Keratinocyte (primary cell): ENCODE data around the gene MFSD6.

ENCODE experiments used
- CTCF ChIP-seq, 3 experiments: IDR thresholded peaks in 1 of 3; conservative IDR thresholded peaks in 1 of 3; optimal IDR thresholded peaks in 1 of 3; 2 replicates in 2 of 3; 3 replicates in 1 of 3; pipeline versions ENCODE3 to v1.5.1; 2011; ENCODE audit warnings: low read length in 3 of 3, mild to moderate bottlenecking in 3 of 3, moderate library complexity in 2 of 3, control low read depth in 1 of 3, inconsistent platforms in 1 of 3; ENCODE audit not compliant: insufficient read depth in 2 of 3; ENCODE audit errors: extremely low read depth in 1 of 3
- EZH2 ChIP-seq: IDR thresholded peaks from one replicate; pipeline ENCODE4 v1.6.1; 2012; ENCODE audit warnings: inconsistent platforms, mild to moderate bottlenecking, low read length, moderate library complexity

- peak in 1 of 3 experiments; percentile 1 for TF ChIP-seq CTCF (optimal IDR thresholded peaks at IDR 0.05 in 1 of 3, IDR thresholded peaks at IDR 0.05 in 1 of 3, conservative IDR thresholded peaks at IDR 0.05 in 1 of 3; ENCODE audit: extremely low read depth in 1 of 3, insufficient read depth in 2 of 3, low read length in 3 of 3)
- TF ChIP-seq EZH2, result no peak
Measured at GRCh38 chr2:190413421-190413820, 5.3 kb downstream of the MFSD6 start.
